Thyroid gland (tissue), 4 donors: Measurements from ENCODE around the gene C11orf21.

Experiments
- CTCF ChIP-seq, 6 experiments: fragments of 200-600 bp in 3 of 6; fragments of 450-650 bp in 3 of 6; sonication (generic) in 3 of 6; IDR thresholded peaks; one replicate each; pipeline ENCODE4 v1.5.1; 2016 to 2019; ENCODE audit warnings: antibody characterized with exemption in 6 of 6, mild to moderate bottlenecking in 2 of 6, inconsistent platforms in 1 of 6, moderate library complexity in 1 of 6
- POLR2A ChIP-seq, 2 donors: fragments of 450-650 bp; IDR thresholded peaks; one replicate each; pipeline ENCODE4 v1.6.1; 2017; ENCODE audit warnings: antibody characterized with exemption in 2 of 2, mild to moderate bottlenecking in 2 of 2, moderate library complexity in 1 of 2

GRCh38 chr11:2267306-2267850 lies 34.3 kb downstream of the C11orf21 start:
- TF ChIP-seq CTCF (IDR thresholded peaks at IDR 0.05) (no peak), POLR2A (IDR thresholded peaks at IDR 0.05) (no peak)
